ENCODE results near the gene UBA3. TPM values are rescaled to one million over a fixed set of nuclear protein-coding genes. Genes with fewer than 3 reads are reported as not detected.

The UBA3 gene
- total and polyA plus RNA-seq, 10 of the 15 experiments (the other 5 are each of a cell fraction or from before 2014, with no cell fraction given), result 72.9 to 131 (median 102) TPM

DNA sequence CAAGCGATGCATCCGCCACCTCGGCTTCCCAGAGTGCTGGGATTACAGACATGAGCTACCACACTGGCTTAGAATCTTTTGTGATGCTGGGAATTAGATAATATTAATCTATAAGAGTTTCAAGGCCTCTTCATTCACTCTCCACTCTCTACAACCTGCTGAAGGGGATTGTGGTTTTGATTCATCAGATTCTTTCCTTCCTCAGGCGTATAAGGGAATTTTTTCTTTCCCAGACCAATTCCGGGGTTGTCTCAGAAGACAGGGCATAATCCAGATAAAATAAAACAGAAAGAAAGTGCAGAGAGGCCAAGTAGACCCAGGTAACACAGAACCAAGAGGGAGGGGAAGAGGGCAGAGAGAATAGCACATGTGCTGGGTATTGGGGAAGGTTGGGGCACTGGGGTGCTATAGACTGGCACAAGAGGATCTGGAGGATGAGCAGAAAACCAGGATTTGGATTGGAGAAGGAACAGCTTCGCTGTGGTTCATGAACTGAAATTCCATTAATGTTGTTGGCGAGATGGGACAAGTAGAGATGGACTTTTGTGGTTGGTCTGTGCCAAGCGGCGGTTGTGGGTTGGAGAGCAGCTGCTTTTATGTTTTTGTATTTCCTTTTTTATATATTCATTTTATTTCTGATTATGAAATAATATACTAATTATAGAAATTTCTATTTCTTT is 17.4 kb upstream of the UBA3 start:
- H4K20me1 ChIP-seq (ENCODE audit: control insufficient read depth, insufficient read depth), result no peaks in the 10 kb centered on the region
- CTCF ChIA-PET, result interaction anchor here (1.2 to 3.7 kb wide), 2 partner anchors 23 to 24 kb away, joined by 4 to 21 read pairs; no protein-coding TSS in a partner anchor
- DNase-seq (ENCODE audit: low read depth, low spot score) (no peak), FAIRE-seq (no peak), ATAC-seq (no peak)
- no peak overlapping the region for H3K27ac ChIP-seq (ENCODE audit: control insufficient read depth, insufficient read depth)
- POLR2A ChIA-PET, result interaction anchor here (0.5 to 1.5 kb wide), 2 partner anchors 10 to 15 kb away, joined by 3 read pairs; no protein-coding TSS in a partner anchor
- H3K36me3 ChIP-seq (ENCODE audit: control insufficient read depth in 2 of 2, insufficient read depth in 2 of 2, low read length in 1 of 2), result peaks cover 4 to 20% of the 10 kb centered on the region in 2 experiments
- no peaks in the 10 kb centered on the region for H3K9me3 ChIP-seq (replicated peaks; ENCODE audit: control insufficient read depth, insufficient read depth, low read length)
- no peaks in the 10 kb centered on the region for H3K27me3 ChIP-seq (replicated peaks in 1 of 2; ENCODE audit: control insufficient read depth in 2 of 2, insufficient read depth in 2 of 2, low read length in 1 of 2)
- intact Hi-C loops (cut with micrococcal nuclease; ENCODE audit: unreplicated experiment) (no loop called here), in situ Hi-C loops (cut with MboI) (no loop called here)
- no TSS peak for BruUV-seq (replicated peaks)
- H3K4me3 ChIP-seq, result no peak overlapping the region
- 93% methylated on average over 9 of the region's 9 CpGs for WGBS (ENCODE audit: insufficient coverage, insufficient replicate concordance, low lambda C conversion rate, missing lambda C conversion rate)
- SMC1A ChIA-PET (ENCODE audit: uncharacterized antibody, unreplicated experiment), result interaction anchor here (1.5 to 19.6 kb wide), 3 partner anchors 14 to 68 kb away, joined by 4 to 234 read pairs (median 11); partner anchors contain the start of genes ARL6IP5 and TMF1
- no peak overlapping the region for H2AFZ ChIP-seq (ENCODE audit: control insufficient read depth, low read depth, low read length)
- RAD21 ChIA-PET (ENCODE audit: unreplicated experiment), result interaction anchor here (1.0 to 6.9 kb wide), 3 partner anchors 14 to 574 kb away, joined by 3 to 78 read pairs (median 4); partner anchors contain the start of genes ARL6IP5 and UBA3
- no peak overlapping the region for H3K4me2 ChIP-seq (ENCODE audit: control insufficient read depth, insufficient read depth)
- H3K79me2 ChIP-seq (ENCODE audit: control insufficient read depth, insufficient read depth, low read length), result peaks cover 59% of the 10 kb centered on the region
- no peak overlapping the region for H3K9ac ChIP-seq (ENCODE audit: control insufficient read depth, insufficient read depth, low read length)
- peaks cover 33% of the 10 kb centered on the region for H3K4me1 ChIP-seq (ENCODE audit: control insufficient read depth, insufficient read depth, low read length)
- TF ChIP-seq, protein P1, sequence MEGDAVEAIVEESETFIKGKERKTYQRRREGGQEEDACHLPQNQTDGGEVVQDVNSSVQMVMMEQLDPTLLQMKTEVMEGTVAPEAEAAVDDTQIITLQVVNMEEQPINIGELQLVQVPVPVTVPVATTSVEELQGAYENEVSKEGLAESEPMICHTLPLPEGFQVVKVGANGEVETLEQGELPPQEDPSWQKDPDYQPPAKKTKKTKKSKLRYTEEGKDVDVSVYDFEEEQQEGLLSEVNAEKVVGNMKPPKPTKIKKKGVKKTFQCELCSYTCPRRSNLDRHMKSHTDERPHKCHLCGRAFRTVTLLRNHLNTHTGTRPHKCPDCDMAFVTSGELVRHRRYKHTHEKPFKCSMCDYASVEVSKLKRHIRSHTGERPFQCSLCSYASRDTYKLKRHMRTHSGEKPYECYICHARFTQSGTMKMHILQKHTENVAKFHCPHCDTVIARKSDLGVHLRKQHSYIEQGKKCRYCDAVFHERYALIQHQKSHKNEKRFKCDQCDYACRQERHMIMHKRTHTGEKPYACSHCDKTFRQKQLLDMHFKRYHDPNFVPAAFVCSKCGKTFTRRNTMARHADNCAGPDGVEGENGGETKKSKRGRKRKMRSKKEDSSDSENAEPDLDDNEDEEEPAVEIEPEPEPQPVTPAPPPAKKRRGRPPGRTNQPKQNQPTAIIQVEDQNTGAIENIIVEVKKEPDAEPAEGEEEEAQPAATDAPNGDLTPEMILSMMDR (IDR thresholded peaks at IDR 0.05 in 2 of 3, conservative IDR thresholded peaks at IDR 0.05 in 1 of 3; ENCODE audit: control insufficient read depth in 2 of 3, extremely low read depth in 1 of 3, insufficient read depth in 1 of 3, low read depth in 3 of 3, low read length in 3 of 3), result no peak
- TF ChIP-seq STAT1 (conservative IDR thresholded peaks at IDR 0.05) (no peak), CBFB (IDR thresholded peaks at IDR 0.05; ENCODE audit: low read depth) (no peak), STAT3 (IDR thresholded peaks at IDR 0.05; ENCODE audit: low read depth, low read length) (no peak), ZSCAN29 (IDR thresholded peaks at IDR 0.05) (no peak), KLF5 (IDR thresholded peaks at IDR 0.05; ENCODE audit: partially characterized antibody) (no peak), RELA (IDR thresholded peaks at IDR 0.05; ENCODE audit: borderline replicate concordance, partially characterized antibody) (no peak)
- TF ChIP-seq, protein P2, sequence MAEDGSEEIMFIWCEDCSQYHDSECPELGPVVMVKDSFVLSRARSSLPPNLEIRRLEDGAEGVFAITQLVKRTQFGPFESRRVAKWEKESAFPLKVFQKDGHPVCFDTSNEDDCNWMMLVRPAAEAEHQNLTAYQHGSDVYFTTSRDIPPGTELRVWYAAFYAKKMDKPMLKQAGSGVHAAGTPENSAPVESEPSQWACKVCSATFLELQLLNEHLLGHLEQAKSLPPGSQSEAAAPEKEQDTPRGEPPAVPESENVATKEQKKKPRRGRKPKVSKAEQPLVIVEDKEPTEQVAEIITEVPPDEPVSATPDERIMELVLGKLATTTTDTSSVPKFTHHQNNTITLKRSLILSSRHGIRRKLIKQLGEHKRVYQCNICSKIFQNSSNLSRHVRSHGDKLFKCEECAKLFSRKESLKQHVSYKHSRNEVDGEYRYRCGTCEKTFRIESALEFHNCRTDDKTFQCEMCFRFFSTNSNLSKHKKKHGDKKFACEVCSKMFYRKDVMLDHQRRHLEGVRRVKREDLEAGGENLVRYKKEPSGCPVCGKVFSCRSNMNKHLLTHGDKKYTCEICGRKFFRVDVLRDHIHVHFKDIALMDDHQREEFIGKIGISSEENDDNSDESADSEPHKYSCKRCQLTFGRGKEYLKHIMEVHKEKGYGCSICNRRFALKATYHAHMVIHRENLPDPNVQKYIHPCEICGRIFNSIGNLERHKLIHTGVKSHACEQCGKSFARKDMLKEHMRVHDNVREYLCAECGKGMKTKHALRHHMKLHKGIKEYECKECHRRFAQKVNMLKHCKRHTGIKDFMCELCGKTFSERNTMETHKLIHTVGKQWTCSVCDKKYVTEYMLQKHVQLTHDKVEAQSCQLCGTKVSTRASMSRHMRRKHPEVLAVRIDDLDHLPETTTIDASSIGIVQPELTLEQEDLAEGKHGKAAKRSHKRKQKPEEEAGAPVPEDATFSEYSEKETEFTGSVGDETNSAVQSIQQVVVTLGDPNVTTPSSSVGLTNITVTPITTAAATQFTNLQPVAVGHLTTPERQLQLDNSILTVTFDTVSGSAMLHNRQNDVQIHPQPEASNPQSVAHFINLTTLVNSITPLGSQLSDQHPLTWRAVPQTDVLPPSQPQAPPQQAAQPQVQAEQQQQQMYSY (CRISPR knock-in tag; IDR thresholded peaks at IDR 0.05), result no peak
- TF ChIP-seq, protein P3, sequence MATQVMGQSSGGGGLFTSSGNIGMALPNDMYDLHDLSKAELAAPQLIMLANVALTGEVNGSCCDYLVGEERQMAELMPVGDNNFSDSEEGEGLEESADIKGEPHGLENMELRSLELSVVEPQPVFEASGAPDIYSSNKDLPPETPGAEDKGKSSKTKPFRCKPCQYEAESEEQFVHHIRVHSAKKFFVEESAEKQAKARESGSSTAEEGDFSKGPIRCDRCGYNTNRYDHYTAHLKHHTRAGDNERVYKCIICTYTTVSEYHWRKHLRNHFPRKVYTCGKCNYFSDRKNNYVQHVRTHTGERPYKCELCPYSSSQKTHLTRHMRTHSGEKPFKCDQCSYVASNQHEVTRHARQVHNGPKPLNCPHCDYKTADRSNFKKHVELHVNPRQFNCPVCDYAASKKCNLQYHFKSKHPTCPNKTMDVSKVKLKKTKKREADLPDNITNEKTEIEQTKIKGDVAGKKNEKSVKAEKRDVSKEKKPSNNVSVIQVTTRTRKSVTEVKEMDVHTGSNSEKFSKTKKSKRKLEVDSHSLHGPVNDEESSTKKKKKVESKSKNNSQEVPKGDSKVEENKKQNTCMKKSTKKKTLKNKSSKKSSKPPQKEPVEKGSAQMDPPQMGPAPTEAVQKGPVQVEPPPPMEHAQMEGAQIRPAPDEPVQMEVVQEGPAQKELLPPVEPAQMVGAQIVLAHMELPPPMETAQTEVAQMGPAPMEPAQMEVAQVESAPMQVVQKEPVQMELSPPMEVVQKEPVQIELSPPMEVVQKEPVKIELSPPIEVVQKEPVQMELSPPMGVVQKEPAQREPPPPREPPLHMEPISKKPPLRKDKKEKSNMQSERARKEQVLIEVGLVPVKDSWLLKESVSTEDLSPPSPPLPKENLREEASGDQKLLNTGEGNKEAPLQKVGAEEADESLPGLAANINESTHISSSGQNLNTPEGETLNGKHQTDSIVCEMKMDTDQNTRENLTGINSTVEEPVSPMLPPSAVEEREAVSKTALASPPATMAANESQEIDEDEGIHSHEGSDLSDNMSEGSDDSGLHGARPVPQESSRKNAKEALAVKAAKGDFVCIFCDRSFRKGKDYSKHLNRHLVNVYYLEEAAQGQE (IDR thresholded peaks at IDR 0.05; ENCODE audit: low read depth, low read length), result no peak
- TF ChIP-seq, protein P4, sequence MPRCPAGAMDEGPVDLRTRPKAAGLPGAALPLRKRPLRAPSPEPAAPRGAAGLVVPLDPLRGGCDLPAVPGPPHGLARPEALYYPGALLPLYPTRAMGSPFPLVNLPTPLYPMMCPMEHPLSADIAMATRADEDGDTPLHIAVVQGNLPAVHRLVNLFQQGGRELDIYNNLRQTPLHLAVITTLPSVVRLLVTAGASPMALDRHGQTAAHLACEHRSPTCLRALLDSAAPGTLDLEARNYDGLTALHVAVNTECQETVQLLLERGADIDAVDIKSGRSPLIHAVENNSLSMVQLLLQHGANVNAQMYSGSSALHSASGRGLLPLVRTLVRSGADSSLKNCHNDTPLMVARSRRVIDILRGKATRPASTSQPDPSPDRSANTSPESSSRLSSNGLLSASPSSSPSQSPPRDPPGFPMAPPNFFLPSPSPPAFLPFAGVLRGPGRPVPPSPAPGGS (IDR thresholded peaks at IDR 0.05; ENCODE audit: borderline replicate concordance, insufficient read depth, low read depth, low read length, poor library complexity, severe bottlenecking), result no peak
